ENCODE measurements around the gene SAMHD1. TPM values are rescaled to one million over a fixed set of nuclear protein-coding genes. Genes with fewer than 3 reads are reported as not detected.
"Not testable (repeated sequence)": the region's sequence is repeated elsewhere in the genome, so short reads cannot be mapped to it uniquely, and the experiment has no call there.

SAMHD1 gene
- total RNA-seq, 6 donors from 2014 or later = 134 to 224 (median 185) TPM

DNA sequence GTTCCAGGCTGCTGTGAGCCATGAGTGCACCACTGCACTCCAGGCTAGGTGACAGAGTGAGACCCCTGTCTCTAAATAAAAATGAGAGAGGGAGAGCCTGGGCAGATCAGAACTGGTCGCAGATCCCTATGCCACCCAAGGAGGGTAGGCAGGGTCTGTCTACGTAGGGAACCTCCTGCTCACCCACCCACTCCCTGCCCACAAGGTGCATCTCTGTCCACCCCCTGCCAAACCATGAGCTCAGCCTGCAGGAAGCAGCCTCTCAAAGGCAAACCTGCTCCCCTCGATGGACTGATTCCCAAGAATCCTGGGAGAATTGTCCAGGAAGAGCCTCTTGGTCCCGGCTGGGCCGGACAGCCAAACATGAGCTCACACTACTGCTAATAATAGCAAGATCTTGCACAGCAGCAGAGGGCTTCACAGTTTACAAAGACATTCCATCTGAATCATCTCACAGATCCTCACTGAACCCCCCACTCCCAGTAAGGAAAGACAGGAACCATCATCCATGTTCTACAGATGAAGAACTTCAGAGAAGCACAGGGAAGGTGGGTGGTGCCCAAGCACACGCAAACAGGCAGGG is 103.3 kb downstream of the SAMHD1 start:
- H3K27me3 ChIP-seq = no peaks in the 10 kb centered on the region
- no peaks in the 10 kb centered on the region for H3K36me3 ChIP-seq
- H3K4me3 ChIP-seq = no peak overlapping the region
- no peaks in the 10 kb centered on the region for H3K9me3 ChIP-seq
- ATAC-seq (ENCODE audit: low FRiP score in 2 of 2) (peak; percentile 38 to 78), DNase-seq (no peak)
- WGBS, 2 donors = 48 to 59% methylated on average over 6 of the region's 6 CpGs
- peaks cover 43 to 63% (median 51%) of the 10 kb centered on the region in 4 donors for H3K4me1 ChIP-seq
- TF ChIP-seq POLR2AphosphoS5 (IDR thresholded peaks at IDR 0.05) = no peak
- TF ChIP-seq, protein P1, sequence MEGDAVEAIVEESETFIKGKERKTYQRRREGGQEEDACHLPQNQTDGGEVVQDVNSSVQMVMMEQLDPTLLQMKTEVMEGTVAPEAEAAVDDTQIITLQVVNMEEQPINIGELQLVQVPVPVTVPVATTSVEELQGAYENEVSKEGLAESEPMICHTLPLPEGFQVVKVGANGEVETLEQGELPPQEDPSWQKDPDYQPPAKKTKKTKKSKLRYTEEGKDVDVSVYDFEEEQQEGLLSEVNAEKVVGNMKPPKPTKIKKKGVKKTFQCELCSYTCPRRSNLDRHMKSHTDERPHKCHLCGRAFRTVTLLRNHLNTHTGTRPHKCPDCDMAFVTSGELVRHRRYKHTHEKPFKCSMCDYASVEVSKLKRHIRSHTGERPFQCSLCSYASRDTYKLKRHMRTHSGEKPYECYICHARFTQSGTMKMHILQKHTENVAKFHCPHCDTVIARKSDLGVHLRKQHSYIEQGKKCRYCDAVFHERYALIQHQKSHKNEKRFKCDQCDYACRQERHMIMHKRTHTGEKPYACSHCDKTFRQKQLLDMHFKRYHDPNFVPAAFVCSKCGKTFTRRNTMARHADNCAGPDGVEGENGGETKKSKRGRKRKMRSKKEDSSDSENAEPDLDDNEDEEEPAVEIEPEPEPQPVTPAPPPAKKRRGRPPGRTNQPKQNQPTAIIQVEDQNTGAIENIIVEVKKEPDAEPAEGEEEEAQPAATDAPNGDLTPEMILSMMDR (IDR thresholded peaks at IDR 0.05) = no peak
- H3K27ac ChIP-seq = peak overlapping the region; percentile 77 to 83 (median 80)

DNA sequence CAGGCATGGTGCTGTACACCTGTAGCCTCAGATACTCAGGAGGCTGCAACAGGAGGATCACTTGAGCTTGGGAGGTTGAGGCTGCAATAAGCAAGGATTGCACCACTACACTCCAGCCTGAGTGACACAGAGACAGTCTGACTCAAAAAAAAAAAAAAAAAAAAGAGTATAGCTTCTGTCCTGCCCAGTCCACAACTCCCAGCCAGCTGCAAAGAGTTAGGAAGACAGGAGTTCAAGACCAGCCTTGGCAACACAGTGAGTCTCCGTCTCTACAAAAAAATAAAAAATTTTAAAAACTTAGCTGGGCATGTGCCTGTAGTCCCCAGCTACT is 103.8 kb downstream of the SAMHD1 start:
- DNase-seq = no peak
- Histone ChIP-seq H3K4me1 (peaks cover 45 to 65% (median 53%) of the 10 kb centered on the region in 4 donors), H3K4me3 (no peak overlapping the region)

DNA sequence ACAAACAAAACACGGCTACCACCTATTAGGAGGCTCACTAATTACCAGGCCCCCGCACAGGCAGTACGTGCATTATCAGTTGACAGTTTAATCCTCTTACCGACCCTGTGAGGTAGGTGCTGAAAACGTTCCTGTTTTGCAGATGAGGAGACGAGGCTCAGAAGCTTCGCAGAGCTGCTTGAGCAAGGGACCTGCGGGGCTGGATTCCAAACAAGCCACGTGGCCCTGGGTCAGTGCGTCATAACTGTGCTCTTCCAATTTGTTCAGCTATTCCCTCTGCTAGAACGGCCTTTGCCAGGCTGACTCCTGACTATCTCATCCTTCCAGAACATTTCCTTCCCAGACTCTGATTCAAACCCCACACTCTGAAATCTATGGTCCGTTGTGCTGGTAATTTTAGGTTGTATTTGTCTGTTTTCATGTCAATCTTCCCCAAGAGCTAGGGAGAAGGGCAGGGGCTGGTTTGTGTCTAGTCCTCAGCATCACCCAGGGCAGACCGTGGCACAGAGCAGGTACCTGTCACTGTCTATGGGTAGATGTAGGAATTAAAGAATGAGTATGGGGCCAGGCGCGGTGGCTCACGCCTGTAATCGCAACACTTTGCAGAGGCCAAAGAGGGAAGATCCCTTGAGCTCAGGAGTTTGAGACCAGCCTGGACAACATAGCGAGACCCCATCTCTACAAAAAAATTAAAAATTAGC is 104.3 kb downstream of the SAMHD1 start:
- Histone ChIP-seq H3K9me3 (no peaks in the 10 kb centered on the region), H3K36me3 (no peaks in the 10 kb centered on the region), H3K4me1 (peaks cover 41 to 66% (median 53%) of the 10 kb centered on the region in 4 donors), H3K27me3 (no peaks in the 10 kb centered on the region), H3K27ac (peak overlapping the region; percentile 77 to 83 (median 80)), H3K4me3 (no peak overlapping the region)
- peak in 1 of 2 donors; percentile 40 for DNase-seq
- 70 to 76% methylated on average over 15 to 18 of the region's 18 CpGs for WGBS, 2 donors
- peak; percentile 41 to 85 for ATAC-seq (ENCODE audit: low FRiP score in 2 of 2)
- no peak for TF ChIP-seq POLR2A (IDR thresholded peaks at IDR 0.05)
- TF ChIP-seq, protein P1 (IDR thresholded peaks at IDR 0.05) = no peak
- peak in 1 of 2 donors; percentile 37 for TF ChIP-seq POLR2AphosphoS5 (IDR thresholded peaks at IDR 0.05)

More for the DNA sequence above, 103.8 kb downstream of the SAMHD1 start:
- no peaks in the 10 kb centered on the region for H3K27me3 ChIP-seq
- 71 to 75% methylated on average over 1 of the region's 1 CpG for WGBS, 2 donors
- no peaks in the 10 kb centered on the region for H3K9me3 ChIP-seq
- peak overlapping the region; percentile 77 to 83 (median 80) for H3K27ac ChIP-seq
- H3K36me3 ChIP-seq = no peaks in the 10 kb centered on the region
- ATAC-seq (ENCODE audit: low FRiP score in 2 of 2) = peak in 1 of 2 donors; percentile 21
- no peak for TF ChIP-seq POLR2AphosphoS5 (IDR thresholded peaks at IDR 0.05)
- TF ChIP-seq, protein P1 (IDR thresholded peaks at IDR 0.05) = no peak
- no peak for TF ChIP-seq EP300 (IDR thresholded peaks at IDR 0.05)
- TF ChIP-seq POLR2A (IDR thresholded peaks at IDR 0.05) = no peak

DNA sequence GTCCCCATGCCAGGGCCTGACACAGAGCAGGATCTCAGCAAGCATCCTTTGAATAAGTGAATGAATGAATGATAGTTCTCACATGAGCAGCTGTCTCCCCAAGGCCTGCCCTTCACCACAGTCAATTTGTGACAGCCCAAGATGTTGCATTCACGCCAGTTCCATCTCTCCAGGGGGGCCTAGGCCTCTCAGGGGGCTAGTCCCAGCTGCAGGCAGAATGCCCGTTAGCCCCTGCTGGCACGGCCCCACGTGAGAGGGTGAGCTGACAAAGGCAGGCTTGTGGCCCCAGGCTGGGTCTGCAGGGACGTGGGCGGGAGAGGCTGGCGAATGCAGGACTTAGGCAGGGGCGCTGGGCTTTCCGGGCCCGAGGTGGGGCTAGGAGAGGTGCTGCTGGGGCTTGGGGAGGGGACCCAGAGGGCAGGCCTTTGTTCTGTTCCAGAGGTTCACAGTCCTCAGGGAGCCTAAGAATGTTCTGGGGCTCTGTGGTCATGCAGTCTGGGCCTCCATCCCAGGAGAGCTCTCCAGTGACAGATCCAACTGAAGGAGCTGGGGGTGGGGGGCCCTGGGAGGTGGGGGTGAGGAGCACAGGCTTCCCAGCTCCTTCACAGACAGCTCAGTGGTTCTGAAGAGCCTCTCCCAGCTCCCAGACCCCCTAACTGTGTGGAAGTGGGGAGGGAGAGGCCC is 106.1 kb downstream of the SAMHD1 start:
- Histone ChIP-seq H3K4me3 (no peak overlapping the region), H3K27me3 (no peaks in the 10 kb centered on the region), H3K36me3 (no peaks in the 10 kb centered on the region), H3K27ac (peak overlapping the region; percentile 49 to 83 (median 76)), H3K9me3 (no peaks in the 10 kb centered on the region), H3K4me1 (peaks cover 42 to 63% (median 51%) of the 10 kb centered on the region in 4 donors)
- no peak for TF ChIP-seq POLR2A (IDR thresholded peaks at IDR 0.05)
- TF ChIP-seq POLR2AphosphoS5 (IDR thresholded peaks at IDR 0.05) = no peak
- TF ChIP-seq EP300 (IDR thresholded peaks at IDR 0.05) = no peak
- TF ChIP-seq, protein P1 (IDR thresholded peaks at IDR 0.05) = no peak
- DNase-seq = peak in 1 of 2 donors; percentile 68
- 77 to 84% methylated on average over 4 to 9 of the region's 10 CpGs for WGBS, 2 donors
- ATAC-seq (ENCODE audit: low FRiP score in 2 of 2) = no peak

DNA sequence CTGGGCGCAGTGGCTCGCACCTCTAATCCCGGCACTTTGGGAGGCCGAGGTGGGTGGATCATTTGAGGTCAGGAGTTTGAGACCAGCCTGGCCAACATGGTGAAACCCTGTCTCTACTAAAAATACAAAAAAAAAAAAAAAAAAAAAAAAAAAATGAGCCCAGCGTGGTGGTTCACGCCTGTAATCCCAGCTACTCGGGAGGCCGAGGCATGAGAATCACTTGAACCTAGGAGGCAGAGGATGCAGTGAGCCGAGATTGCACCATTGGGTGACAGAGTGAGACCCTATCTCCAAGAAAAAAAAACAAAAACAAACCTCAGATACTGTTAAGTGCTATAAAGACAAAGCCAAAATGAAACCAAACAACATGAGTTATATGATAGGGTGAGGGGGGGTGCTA is 110.5 kb downstream of the SAMHD1 start:
- DNase-seq; H3K9me3 ChIP-seq; H3K27me3 ChIP-seq; ATAC-seq (ENCODE audit: low FRiP score in 2 of 2); H3K4me3 ChIP-seq: not testable (repeated sequence)
- Histone ChIP-seq H3K27ac (peak overlapping the region; percentile 39 to 87 (median 86)), H3K36me3 (peaks cover 0 to 12% (median 6%) of the 10 kb centered on the region in 4 donors), H3K4me1 (peaks cover 37 to 46% (median 43%) of the 10 kb centered on the region in 4 donors)
- 94 to 99% methylated on average over 9 of the region's 9 CpGs for WGBS, 2 donors
